Small intestine (tissue), 7 donors: Measurements from ENCODE around the gene EPB41L3. TPM values are rescaled to one million over a fixed set of nuclear protein-coding genes. Genes with fewer than 3 reads are reported as not detected.
"Not testable (repeated sequence)": the region's sequence is repeated elsewhere in the genome, so short reads cannot be mapped to it uniquely, and the experiment has no call there.

Source experiments
- DNase-seq, 2 donors: peaks; one replicate each; pipeline versions ENCODE4 v3.0.0 to v3.0.0-alpha.2; 2013
- FAIRE-seq: peaks from 2 replicates; lab custom pipeline; 2012; peaks lifted over from hg19 to GRCh38; lab: Jason Lieb, UNC
- H3K27ac ChIP-seq, 3 donors: one replicate each; pipeline ENCODE4 v1.5.1; 2013; ENCODE audit warnings: low read length in 2 of 3, mild to moderate bottlenecking in 2 of 3, control low read depth in 1 of 3, inconsistent platforms in 1 of 3, low read depth in 1 of 3, moderate library complexity in 1 of 3
- H3K27me3 ChIP-seq, 3 donors: one replicate each; pipeline ENCODE4 v1.6.1; 2013; ENCODE audit warnings: low read length in 3 of 3, inconsistent platforms in 1 of 3; ENCODE audit not compliant: control insufficient read depth in 3 of 3, insufficient read depth in 3 of 3
- H3K36me3 ChIP-seq, 3 donors: one replicate each; pipeline ENCODE4 v1.6.1; 2013; ENCODE audit warnings: low read length in 3 of 3, inconsistent platforms in 1 of 3, low read depth in 1 of 3, mild to moderate bottlenecking in 1 of 3, moderate library complexity in 1 of 3; ENCODE audit not compliant: control insufficient read depth in 3 of 3, insufficient read depth in 2 of 3
- H3K4me1 ChIP-seq, 3 donors: one replicate each; pipeline ENCODE4 v1.6.1; 2013; ENCODE audit warnings: low read length in 2 of 3, inconsistent platforms in 1 of 3, low read depth in 1 of 3, mild to moderate bottlenecking in 1 of 3, moderate library complexity in 1 of 3; ENCODE audit not compliant: control insufficient read depth in 3 of 3, insufficient read depth in 2 of 3
- H3K4me3 ChIP-seq, 3 donors: one replicate each; pipeline ENCODE4 v1.5.1; 2013; ENCODE audit warnings: low read length in 3 of 3, control low read depth in 1 of 3, inconsistent platforms in 1 of 3, low read depth in 1 of 3, mild to moderate bottlenecking in 1 of 3, moderate library complexity in 1 of 3
- H3K9me3 ChIP-seq, 2 donors: one replicate each; pipeline ENCODE4 v1.6.1; 2013; ENCODE audit warnings: low read depth in 1 of 2, low read length in 1 of 2; ENCODE audit not compliant: control insufficient read depth in 2 of 2, insufficient read depth in 1 of 2
- WGBS, 3 donors: extraction: QIAGEN DNeasy Blood & Tissue Kit; methylation state at CpG; one replicate each; pipeline ENCODE4 v1.1.7; 2013; 5-methylcytosine and 5-hydroxymethylcytosine counted together
- polyA plus RNA-seq, 4 donors: library from polyadenylated mRNA; stranded (reverse) in 3 of 4; unstranded in 1 of 4; fragments of 200-250 nt in 3 of 4; fragments of 120-200 nt in 1 of 4; gene quantifications; one replicate each; pipeline versions ENCODE4 v1.2.1 to v1.2.3, GENCODE V29; 2013
- donor health status: healthy with polysubstance abuse.
- donor health status: control.
- donor health status: control.
- donor health status: Bipolar disorder and iron deficiency.
- donor health status: healthy.

Gene EPB41L3
- polyA plus RNA-seq, 4 donors, result 36.6 to 167 (median 80.2) TPM

- Histone ChIP-seq H3K9me3 (no peaks in the 10 kb centered on the region), H3K4me3 (no peak overlapping the region), H3K27ac (no peak overlapping the region), H3K36me3 (no peaks in the 10 kb centered on the region), H3K4me1 (no peaks in the 10 kb centered on the region), H3K27me3 (no peaks in the 10 kb centered on the region)
- WGBS, 3 donors, result 87 to 97% (median 91%) methylated on average over 8 of the region's 8 CpGs
- DNase-seq (no peak), FAIRE-seq (no peak)
Measured at GRCh38 chr18:5506174-5506573, 37.6 kb downstream of the EPB41L3 start.

GRCh38 chr18:5503740-5504139 is 40.1 kb downstream of the EPB41L3 start:
- Histone ChIP-seq H3K27me3 (no peaks in the 10 kb centered on the region), H3K4me1 (no peaks in the 10 kb centered on the region), H3K4me3 (no peak overlapping the region), H3K27ac (no peak overlapping the region), H3K36me3 (no peaks in the 10 kb centered on the region), H3K9me3 (no peaks in the 10 kb centered on the region)
- no peak for FAIRE-seq
- DNase-seq, result no peak

- no peak for FAIRE-seq
- no peak overlapping the region for H3K4me3 ChIP-seq
- 76 to 84% (median 83%) methylated on average over 7 of the region's 7 CpGs for WGBS, 3 donors
Measured at GRCh38 chr18:5500158-5500939, 43.4 kb downstream of the EPB41L3 start.

GRCh38 chr18:5498452-5498851 is 45.3 kb downstream of the EPB41L3 start:
- WGBS, 3 donors, result 88 to 93% (median 89%) methylated on average over 6 of the region's 6 CpGs
- FAIRE-seq (no peak), DNase-seq (no peak)
- H3K4me3 ChIP-seq, result no peak overlapping the region
- H3K9me3 ChIP-seq, result no peaks in the 10 kb centered on the region
- no peak overlapping the region for H3K27ac ChIP-seq
- no peaks in the 10 kb centered on the region for H3K4me1 ChIP-seq
- H3K36me3 ChIP-seq, result peaks cover 0 to 2% (median 2%) of the 10 kb centered on the region in 3 donors
- no peaks in the 10 kb centered on the region for H3K27me3 ChIP-seq

More at GRCh38 chr18:5500158-5500939, 43.4 kb downstream of the EPB41L3 start:
- peaks cover 0 to 2% (median 2%) of the 10 kb centered on the region in 3 donors for H3K36me3 ChIP-seq
- H3K27ac ChIP-seq, result no peak overlapping the region
- H3K4me1 ChIP-seq, result no peaks in the 10 kb centered on the region
- H3K9me3 ChIP-seq, result no peaks in the 10 kb centered on the region
- no peaks in the 10 kb centered on the region for H3K27me3 ChIP-seq
- no peak for DNase-seq

GRCh38 chr18:5496305-5496704 is 47.5 kb downstream of the EPB41L3 start:
- DNase-seq (no peak), FAIRE-seq (no peak)
- H3K9me3 ChIP-seq, result no peaks in the 10 kb centered on the region
- H3K27ac ChIP-seq, result no peak overlapping the region
- H3K4me1 ChIP-seq, result no peaks in the 10 kb centered on the region
- no peaks in the 10 kb centered on the region for H3K27me3 ChIP-seq
- H3K4me3 ChIP-seq, result no peak overlapping the region
- peaks cover 0 to 2% (median 2%) of the 10 kb centered on the region in 3 donors for H3K36me3 ChIP-seq
- WGBS, 3 donors, result 74 to 85% (median 82%) methylated on average over 2 of the region's 2 CpGs

GRCh38 chr18:5490753-5491480 is 52.9 kb downstream of the EPB41L3 start:
- Histone ChIP-seq H3K27ac (no peak overlapping the region), H3K4me3 (no peak overlapping the region), H3K4me1 (no peaks in the 10 kb centered on the region), H3K36me3 (peaks cover 0 to 6% (median 3%) of the 10 kb centered on the region in 3 donors), H3K9me3 (no peaks in the 10 kb centered on the region), H3K27me3 (no peaks in the 10 kb centered on the region)
- DNase-seq (no peak), FAIRE-seq (no peak)
- 70 to 92% (median 84%) methylated on average over 5 of the region's 5 CpGs for whole genome bisulfite sequencing, 3 donors

- H3K27ac ChIP-seq, result no peak overlapping the region
Measured at GRCh38 chr18:5488844-5489243, 55.0 kb downstream of the EPB41L3 start.

GRCh38 chr18:5488044-5488443 is 55.8 kb downstream of the EPB41L3 start:
- H3K36me3 ChIP-seq, H3K27ac ChIP-seq, H3K9me3 ChIP-seq, H3K27me3 ChIP-seq, H3K4me3 ChIP-seq, DNase-seq, H3K4me1 ChIP-seq, FAIRE-seq: not testable (repeated sequence)
- WGBS, 3 donors, result 98 to 100% (median 98%) methylated on average over 4 of the region's 4 CpGs

More at GRCh38 chr18:5488844-5489243, 55.0 kb downstream of the EPB41L3 start:
- FAIRE-seq (no peak), DNase-seq (peak in 1 of 2 donors; percentile 9)
- WGBS, 3 donors, result 64 to 86% (median 81%) methylated on average over 24 of the region's 24 CpGs
- no peaks in the 10 kb centered on the region for H3K9me3 ChIP-seq
- no peaks in the 10 kb centered on the region for H3K27me3 ChIP-seq
- H3K4me3 ChIP-seq, result no peak overlapping the region
- H3K36me3 ChIP-seq, result peaks cover 0 to 6% (median 3%) of the 10 kb centered on the region in 3 donors
- no peaks in the 10 kb centered on the region for H3K4me1 ChIP-seq
